Keratinocyte (primary cell): Measurements from ENCODE around the gene CEP85. TPM values are rescaled to one million over a fixed set of nuclear protein-coding genes. Genes with fewer than 3 reads are reported as not detected.

ENCODE experiments used
- DNase-seq: peaks from one replicate; pipeline ENCODE4 v3.0.0-alpha.2; 2011; ENCODE audit warnings: low read depth, missing footprints, low spot score
- FAIRE-seq: peaks from 2 replicates; lab custom pipeline; 2011; peaks lifted over from hg19 to GRCh38; lab: Jason Lieb, UNC
- H2AFZ ChIP-seq: 2 replicates; pipeline ENCODE4 v1.6.0; 2012; ENCODE audit warnings: low read length, control low read depth, inconsistent platforms; ENCODE audit not compliant: control insufficient read depth
- H3K27ac ChIP-seq: 2 replicates; pipeline ENCODE4 v1.5.1; 2011; ENCODE audit warnings: low read length; ENCODE audit not compliant: control insufficient read depth, insufficient read depth
- H3K27me3 ChIP-seq: 3 replicates; pipeline ENCODE4 v1.6.0; 2011; ENCODE audit warnings: low read length; ENCODE audit not compliant: control insufficient read depth, insufficient read depth; ENCODE audit errors: extremely low read depth
- H3K36me3 ChIP-seq, 2 experiments: 2 replicates in 1 of 2; 3 replicates in 1 of 2; pipeline ENCODE4 v1.5.1; 2011; ENCODE audit warnings: low read length in 2 of 2, mild to moderate bottlenecking in 1 of 2; ENCODE audit not compliant: control insufficient read depth in 2 of 2, insufficient read depth in 2 of 2; ENCODE audit errors: extremely low read depth in 1 of 2
- H3K4me1 ChIP-seq: 3 replicates; pipeline ENCODE4 v1.5.1; 2011; ENCODE audit warnings: low read length; ENCODE audit not compliant: control insufficient read depth, insufficient read depth; ENCODE audit errors: extremely low read depth
- H3K4me2 ChIP-seq: 3 replicates; pipeline ENCODE4 v1.6.0; 2011; ENCODE audit warnings: low read depth, low read length; ENCODE audit not compliant: control insufficient read depth, insufficient read depth; ENCODE audit errors: extremely low read depth
- H3K4me3 ChIP-seq, 3 experiments: fragments of 200-600 bp in 1 of 3; sonication (generic) in 1 of 3; 2 replicates in 2 of 3; 3 replicates in 1 of 3; pipeline ENCODE4 v1.5.1; 2011 to 2016; ENCODE audit warnings: low read length in 3 of 3, mild to moderate bottlenecking in 3 of 3, control low read depth in 2 of 3, inconsistent platforms in 1 of 3, low read depth in 1 of 3, mixed read lengths in 1 of 3, mixed run types in 1 of 3, moderate library complexity in 1 of 3; ENCODE audit not compliant: control insufficient read depth in 2 of 3, insufficient read depth in 2 of 3; ENCODE audit errors: extremely low read depth in 1 of 3
- H3K79me2 ChIP-seq: 2 replicates; pipeline ENCODE4 v1.6.0; 2012; ENCODE audit warnings: low read length; ENCODE audit not compliant: control insufficient read depth, insufficient read depth
- H3K9ac ChIP-seq: 3 replicates; pipeline ENCODE4 v1.6.0; 2011; ENCODE audit warnings: low read length; ENCODE audit not compliant: control insufficient read depth, insufficient read depth; ENCODE audit errors: extremely low read depth
- H3K9me1 ChIP-seq: 3 replicates; pipeline ENCODE4 v1.6.0; 2011; ENCODE audit warnings: low read length; ENCODE audit not compliant: control insufficient read depth, insufficient read depth; ENCODE audit errors: extremely low read depth
- H3K9me3 ChIP-seq: 2 replicates; pipeline ENCODE4 v1.5.1; 2012; ENCODE audit warnings: low read depth, low read length; ENCODE audit not compliant: control insufficient read depth
- H4K20me1 ChIP-seq: 3 replicates; pipeline ENCODE4 v1.6.0; 2011; ENCODE audit warnings: low read length; ENCODE audit not compliant: control insufficient read depth, insufficient read depth; ENCODE audit errors: extremely low read depth
- CTCF ChIP-seq, 3 experiments: IDR thresholded peaks in 1 of 3; conservative IDR thresholded peaks in 1 of 3; optimal IDR thresholded peaks in 1 of 3; 2 replicates in 2 of 3; 3 replicates in 1 of 3; pipeline versions ENCODE3 to v1.5.1; 2011; ENCODE audit warnings: low read length in 3 of 3, mild to moderate bottlenecking in 3 of 3, moderate library complexity in 2 of 3, control low read depth in 1 of 3, inconsistent platforms in 1 of 3; ENCODE audit not compliant: insufficient read depth in 2 of 3; ENCODE audit errors: extremely low read depth in 1 of 3
- EZH2 ChIP-seq: IDR thresholded peaks from one replicate; pipeline ENCODE4 v1.6.1; 2012; ENCODE audit warnings: inconsistent platforms, mild to moderate bottlenecking, low read length, moderate library complexity
- dilution Hi-C: fragments of 300-500 bp; cut with MboI; formaldehyde crosslinking; loops from one replicate; pipeline ENCODE4 v1.7.0; 2020; ENCODE audit warnings: low sequenced_read_pairs; ENCODE audit not compliant: extremely low pct_ligation_motif_present
- polyA plus RNA-seq, 5 experiments: library from polyadenylated mRNA; depleted of rRNA in 3 of 5; stranded (reverse) in 3 of 5; stranded (forward) in 1 of 5; unstranded in 1 of 5; fragments of >200 nt; gene quantifications; 1 replicate in 1 of 5; 2 replicates in 3 of 5; 3 replicates in 1 of 5; pipeline versions ENCODE4 v1.2.1 to v1.2.3, GENCODE V29; 2011 to 2012; ENCODE audit warnings: missing spikeins in 2 of 5, low read depth in 1 of 5, low replicate concordance in 1 of 5

Gene CEP85
- polyA plus RNA-seq, 1 donor (not counting 4 experiments of a cell fraction or from before 2014, with no cell fraction given) = 17.0 TPM

- dilution Hi-C loops = no loop called here
- H3K4me2 ChIP-seq = no peak overlapping the region
- H3K9me3 ChIP-seq = no peaks in the 10 kb centered on the region
- DNase-seq (no peak), FAIRE-seq (no peak)
- H3K9me1 ChIP-seq = no peaks in the 10 kb centered on the region
- no peaks in the 10 kb centered on the region for H3K79me2 ChIP-seq
- H3K4me3 ChIP-seq = no peak overlapping the region
- no peaks in the 10 kb centered on the region for H4K20me1 ChIP-seq
- H3K27ac ChIP-seq = no peak overlapping the region
- H3K4me1 ChIP-seq = no peaks in the 10 kb centered on the region
- no peak for TF ChIP-seq CTCF (optimal IDR thresholded peaks at IDR 0.05 in 1 of 3, IDR thresholded peaks at IDR 0.05 in 1 of 3, conservative IDR thresholded peaks at IDR 0.05 in 1 of 3; ENCODE audit: extremely low read depth in 1 of 3, insufficient read depth in 2 of 3, low read length in 3 of 3)
- TF ChIP-seq EZH2 = no peak
- H3K9ac ChIP-seq = no peak overlapping the region
- H3K27me3 ChIP-seq = no peaks in the 10 kb centered on the region
- no peak overlapping the region for H2AFZ ChIP-seq
- H3K36me3 ChIP-seq = no peaks in the 10 kb centered on the region
Observed at GRCh38 chr1:26213335-26213905, 20.6 kb upstream of the CEP85 start.

- no peak for FAIRE-seq
- H3K36me3 ChIP-seq = no peaks in the 10 kb centered on the region
Observed at GRCh38 chr1:26215246-26215645, 18.8 kb upstream of the CEP85 start.

More at GRCh38 chr1:26215246-26215645, 18.8 kb upstream of the CEP85 start:
- no peak for DNase-seq
- H3K79me2 ChIP-seq = no peaks in the 10 kb centered on the region
- H2AFZ ChIP-seq = no peak overlapping the region
- no peaks in the 10 kb centered on the region for H4K20me1 ChIP-seq
- H3K9me3 ChIP-seq = no peaks in the 10 kb centered on the region
- H3K9ac ChIP-seq = no peak overlapping the region
- no peaks in the 10 kb centered on the region for H3K9me1 ChIP-seq
- peaks cover 9% of the 10 kb centered on the region for H3K27me3 ChIP-seq
- H3K27ac ChIP-seq = no peak overlapping the region
- no peak overlapping the region for H3K4me3 ChIP-seq
- H3K4me1 ChIP-seq = no peaks in the 10 kb centered on the region
- TF ChIP-seq CTCF (optimal IDR thresholded peaks at IDR 0.05 in 1 of 3, IDR thresholded peaks at IDR 0.05 in 1 of 3, conservative IDR thresholded peaks at IDR 0.05 in 1 of 3; ENCODE audit: extremely low read depth in 1 of 3, insufficient read depth in 2 of 3, low read length in 3 of 3) = no peak
- no peak for TF ChIP-seq EZH2
- H3K4me2 ChIP-seq = no peak overlapping the region
- dilution Hi-C loops = no loop called here
